GM03348 (cell line): Measurements from ENCODE around the gene MFSD1.
"Not testable (repeated sequence)": the region's sequence is repeated elsewhere in the genome, so short reads cannot be mapped to it uniquely, and the experiment has no call there.

Experiments used
- DNase-seq: peaks from one replicate; pipeline ENCODE4 v3.0.0; 2012; ENCODE audit warnings: low spot score

MFSD1 gene

GRCh38 chr3:158776531-158776930, 25.3 kb upstream of the MFSD1 start:
- no peak for DNase-seq

GRCh38 chr3:158777161-158777873, 24.5 kb upstream of the MFSD1 start:
- DNase-seq, result peak; percentile 51

- no peak for DNase-seq
Observed at GRCh38 chr3:158780766-158781165, 21.1 kb upstream of the MFSD1 start.

GRCh38 chr3:158781191-158781590, 20.7 kb upstream of the MFSD1 start:
- no peak for DNase-seq

GRCh38 chr3:158781849-158782248, 20.0 kb upstream of the MFSD1 start:
- no peak for DNase-seq

GRCh38 chr3:158782283-158782989, 19.4 kb upstream of the MFSD1 start:
- no peak for DNase-seq

- DNase-seq, result no peak
Observed at GRCh38 chr3:158783051-158783450, 18.8 kb upstream of the MFSD1 start.

- DNase-seq, result no peak
Observed at GRCh38 chr3:158785972-158786371, 15.9 kb upstream of the MFSD1 start.

- no peak for DNase-seq
Observed at GRCh38 chr3:158788446-158788845, 13.4 kb upstream of the MFSD1 start.

- DNase-seq, result peak; percentile 37
Observed at GRCh38 chr3:158789592-158789991, 12.3 kb upstream of the MFSD1 start.

GRCh38 chr3:158790901-158791589, 10.8 kb upstream of the MFSD1 start:
- DNase-seq, result peak; percentile 59

GRCh38 chr3:158791590-158791920, 10.3 kb upstream of the MFSD1 start:
- not testable (repeated sequence) for DNase-seq

- DNase-seq, result peak; percentile 80
Observed at GRCh38 chr3:158792709-158793108, 9.1 kb upstream of the MFSD1 start.

GRCh38 chr3:158794206-158794605, 7.6 kb upstream of the MFSD1 start:
- DNase-seq, result no peak

- no peak for DNase-seq
Observed at GRCh38 chr3:158794936-158795518, 6.8 kb upstream of the MFSD1 start.

GRCh38 chr3:158801201-158801600, 653 bp upstream of the MFSD1 start:
- DNase-seq, result peak; percentile 28

GRCh38 chr3:158802409-158803268, 785 bp downstream of the MFSD1 start:
- DNase-seq, result no peak

- DNase-seq, result no peak
Observed at GRCh38 chr3:158804441-158804840, 2.6 kb downstream of the MFSD1 start.

- peak; percentile 25 for DNase-seq
Observed at GRCh38 chr3:158808697-158809096, 6.8 kb downstream of the MFSD1 start.

- DNase-seq, result no peak
Observed at GRCh38 chr3:158809642-158810041, 7.8 kb downstream of the MFSD1 start.

GRCh38 chr3:158810823-158811724, 9.2 kb downstream of the MFSD1 start:
- no peak for DNase-seq
